ENCODE measurements around the gene DDC.
"Not testable (repeated sequence)": the region's sequence is repeated elsewhere in the genome, so short reads cannot be mapped to it uniquely, and the experiment has no call there.

The DDC gene

DNA sequence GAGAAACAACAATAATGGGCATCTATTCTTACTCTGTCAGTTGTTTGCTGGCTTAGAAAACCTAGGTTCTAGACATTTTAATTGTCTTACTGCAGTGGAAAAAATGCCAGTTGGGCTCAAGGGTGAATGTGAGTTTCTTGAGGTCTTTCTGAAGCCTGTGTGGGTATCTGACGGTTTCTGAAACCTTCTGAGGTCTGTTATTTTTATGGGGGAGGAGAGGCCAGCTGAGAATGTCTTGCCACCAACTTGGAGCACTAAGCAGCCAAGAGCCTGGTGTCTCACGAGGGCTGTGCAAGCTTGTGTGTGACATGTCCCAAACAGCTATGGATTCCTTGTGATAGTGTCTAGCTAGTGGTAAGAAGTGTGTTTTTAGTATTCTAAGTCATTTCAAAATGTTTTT, 24.2 kb upstream of the DDC start:
- DNase-seq, result no peak

DNA sequence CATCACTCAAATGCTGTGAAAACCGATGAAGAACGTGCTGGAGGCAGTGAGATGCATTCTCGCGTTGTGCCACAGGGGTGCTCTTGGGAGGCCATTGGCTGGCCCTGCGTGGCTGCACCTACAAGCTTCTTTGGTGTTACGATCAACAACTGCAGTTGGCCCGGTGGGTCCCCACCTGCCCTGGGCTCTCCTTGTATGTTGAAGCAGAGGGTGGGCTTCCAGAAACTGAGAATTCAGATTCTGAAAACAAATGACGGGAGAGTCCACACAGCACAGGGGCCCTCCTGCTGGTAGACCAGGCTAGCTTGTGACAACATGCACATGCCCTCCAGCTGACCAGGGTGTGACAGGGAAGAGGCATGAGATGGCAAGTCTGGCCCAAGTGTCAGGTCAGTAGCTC, 23.7 kb upstream of the DDC start:
- no peak for DNase-seq

DNA sequence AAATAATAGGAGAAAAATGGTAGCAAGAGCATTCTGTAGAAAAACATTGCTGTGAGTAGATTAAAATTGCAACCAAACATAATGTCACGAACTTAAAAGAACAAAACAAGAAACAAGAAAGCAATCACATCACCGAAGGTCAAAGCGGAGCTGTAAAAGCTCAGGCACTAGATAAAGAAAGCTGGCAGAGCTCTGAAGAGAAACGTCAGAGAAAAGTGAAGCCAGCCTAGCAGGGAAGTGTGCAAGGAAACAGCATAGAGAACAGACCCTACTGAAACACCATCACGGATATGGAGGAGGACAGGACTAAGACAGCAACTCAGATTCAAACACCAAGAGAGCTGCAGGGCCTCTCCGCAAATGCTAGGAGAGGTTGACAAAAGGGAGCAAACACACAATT, 22.5 kb upstream of the DDC start:
- no peak for DNase-seq

DNA sequence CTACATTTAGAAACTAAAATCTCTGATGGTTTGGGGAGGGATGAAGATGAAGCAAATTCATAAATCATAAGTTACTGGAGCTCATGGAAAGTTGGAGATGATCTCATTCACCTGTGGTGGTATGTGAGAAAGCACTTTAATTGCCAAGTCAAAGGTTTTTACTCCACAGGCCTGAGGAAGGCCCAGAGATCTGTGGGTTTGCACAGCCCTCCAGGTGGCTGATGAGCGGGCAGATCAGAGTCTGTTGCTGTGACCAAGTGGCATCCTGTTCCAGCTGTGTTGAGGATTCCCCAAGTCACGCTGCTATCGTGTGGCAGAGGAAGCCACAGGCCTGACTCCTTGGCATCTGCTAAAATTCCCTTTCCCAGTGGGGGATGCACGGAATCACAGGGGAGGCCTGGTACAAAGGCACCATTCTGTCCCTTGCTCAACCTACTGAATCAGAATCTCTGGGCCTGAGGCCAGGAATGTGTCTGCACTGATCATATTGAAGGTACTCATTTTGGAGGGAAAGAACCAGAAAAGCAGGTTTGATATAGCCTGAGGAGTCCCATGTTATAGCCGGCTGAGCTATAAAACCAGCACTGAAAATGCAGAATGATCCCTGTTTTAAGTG, 19.7 kb upstream of the DDC start:
- DNase-seq, result no peak

DNA sequence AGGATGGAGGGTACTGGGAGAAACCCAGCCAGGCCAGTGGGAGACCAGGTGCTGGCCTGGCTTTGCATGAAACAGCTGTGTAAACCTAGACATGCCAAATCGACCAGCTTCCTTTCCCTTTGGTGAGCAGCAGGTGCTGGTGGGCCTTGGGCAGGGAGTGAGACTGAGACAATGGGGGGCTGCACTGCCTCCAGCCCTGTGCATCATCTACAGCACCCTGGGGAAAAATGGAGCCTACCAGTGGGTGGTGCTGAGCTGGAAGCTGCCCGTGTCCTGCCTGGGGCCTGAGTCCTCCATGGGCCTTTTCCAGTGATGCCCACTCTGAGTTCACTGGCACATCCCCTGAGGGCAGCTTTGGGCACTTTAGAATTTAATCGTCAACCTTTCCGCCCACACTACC, 19.2 kb upstream of the DDC start:
- no peak for DNase-seq

DNA sequence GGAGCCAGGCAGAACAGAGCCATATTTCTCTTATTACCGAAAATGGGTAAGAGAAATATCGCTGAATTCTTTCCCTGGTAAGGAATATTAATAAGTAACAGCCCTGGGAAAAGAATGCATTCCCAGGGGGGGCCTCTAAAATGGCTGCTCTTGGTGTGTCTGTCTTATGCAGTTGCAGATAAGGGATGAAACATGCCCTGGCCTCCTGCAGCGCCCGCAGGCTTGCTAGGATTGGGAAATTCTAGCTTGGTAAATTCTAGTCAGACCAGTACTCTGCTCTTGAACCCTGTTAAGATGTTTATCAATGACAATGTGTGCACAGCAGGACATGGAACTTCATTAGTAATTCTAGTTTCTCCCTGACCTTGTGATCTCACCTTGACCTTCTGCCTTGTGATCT, 18.1 kb upstream of the DDC start:
- not testable (repeated sequence) for DNase-seq

DNA sequence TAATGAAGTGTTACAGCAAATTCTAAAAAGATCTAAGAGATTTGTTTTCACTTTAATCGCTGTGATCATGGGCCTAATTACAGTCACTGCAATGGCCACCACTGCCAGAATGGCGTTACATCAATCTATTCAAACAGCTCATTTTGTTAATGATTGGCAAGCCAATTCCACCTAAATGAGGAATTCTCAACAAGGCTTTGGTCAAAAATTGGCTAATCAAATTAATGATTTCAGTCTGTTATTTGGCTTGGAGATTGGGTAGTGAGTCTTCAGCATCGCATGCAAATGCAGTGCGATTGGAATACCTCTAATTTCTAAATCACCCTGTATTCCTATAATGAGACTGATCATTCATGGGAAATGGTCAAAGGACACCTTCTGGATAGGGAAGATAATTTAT, 17.1 kb upstream of the DDC start:
- DNase-seq, result not testable (repeated sequence)

DNA sequence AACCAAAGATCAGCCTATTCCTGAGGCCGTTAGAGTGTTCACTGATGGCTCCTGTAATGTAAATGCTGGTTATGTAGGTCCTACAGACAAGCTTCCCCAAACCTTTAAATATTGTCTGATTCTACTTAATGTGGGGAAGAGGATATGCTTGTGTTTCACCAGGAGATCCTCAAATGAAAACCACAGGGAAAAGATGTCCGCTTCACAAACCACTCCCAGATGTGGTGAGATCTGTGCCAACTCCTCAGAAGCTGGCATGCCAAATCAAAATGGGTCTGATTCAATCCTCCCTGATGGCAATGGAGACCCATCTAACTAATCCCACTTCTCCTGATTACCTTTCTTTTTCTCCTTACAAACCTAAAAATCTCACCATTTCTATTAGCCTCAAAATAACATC, 15.5 kb upstream of the DDC start:
- not testable (repeated sequence) for DNase-seq

DNA sequence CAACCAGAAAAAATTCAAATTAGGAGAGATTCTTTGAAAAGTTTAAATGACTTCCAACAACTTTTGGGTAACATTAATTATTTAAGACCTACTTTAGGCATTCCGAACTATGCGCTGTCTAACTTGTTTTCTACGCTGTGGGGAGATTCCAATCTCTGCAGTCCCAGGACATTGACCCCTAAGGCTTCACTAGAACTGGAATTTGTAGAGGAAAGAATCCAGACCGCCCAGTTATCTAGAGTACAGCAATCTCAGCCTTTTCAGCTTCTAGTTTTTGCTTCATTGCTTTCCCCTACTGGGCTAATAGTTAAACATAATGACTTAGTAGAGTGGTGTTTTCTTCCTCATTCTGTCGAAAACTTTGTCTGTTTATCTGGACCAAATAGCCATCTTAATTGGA, 14.9 kb upstream of the DDC start:
- DNase-seq, result no peak

DNA sequence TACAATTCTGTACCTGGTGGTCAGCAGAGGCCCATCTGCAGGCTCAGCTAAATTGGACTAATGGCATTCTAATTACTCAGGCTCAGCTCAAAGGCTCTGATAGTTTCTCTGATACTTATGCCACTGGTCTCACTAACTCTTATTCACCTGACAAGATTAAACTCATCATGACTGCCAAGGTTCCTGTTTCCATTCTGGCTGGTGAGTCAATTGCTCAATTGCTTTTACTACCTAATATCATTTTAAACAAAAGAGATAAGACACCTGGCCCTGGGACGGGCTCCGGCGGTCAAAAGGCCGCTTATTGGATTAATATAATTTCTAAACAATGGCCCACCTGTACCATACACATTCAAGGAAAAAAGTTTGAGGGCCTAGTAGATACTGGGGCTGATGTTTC, 12.9 kb upstream of the DDC start:
- not testable (repeated sequence) for DNase-seq

DNA sequence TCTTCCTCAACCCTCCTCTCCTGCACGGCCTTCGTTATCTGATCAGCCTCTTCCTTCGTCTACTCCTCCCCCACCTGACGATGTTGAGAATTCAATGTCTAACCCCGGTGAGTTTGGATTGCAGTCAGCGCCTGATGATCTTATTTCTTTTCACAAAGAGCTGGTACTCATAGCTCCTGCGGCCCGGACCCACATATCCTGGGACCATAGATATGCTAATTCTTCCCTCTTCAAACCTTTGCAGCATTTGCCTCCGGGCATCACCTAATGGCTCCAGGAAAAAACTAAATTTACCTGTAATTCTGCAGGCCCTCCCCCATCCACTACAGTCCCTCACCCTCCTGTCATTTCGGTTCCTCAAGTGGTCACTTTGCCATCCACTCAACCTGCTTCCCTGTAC, 12.4 kb upstream of the DDC start:
- DNase-seq, result no peak

DNA sequence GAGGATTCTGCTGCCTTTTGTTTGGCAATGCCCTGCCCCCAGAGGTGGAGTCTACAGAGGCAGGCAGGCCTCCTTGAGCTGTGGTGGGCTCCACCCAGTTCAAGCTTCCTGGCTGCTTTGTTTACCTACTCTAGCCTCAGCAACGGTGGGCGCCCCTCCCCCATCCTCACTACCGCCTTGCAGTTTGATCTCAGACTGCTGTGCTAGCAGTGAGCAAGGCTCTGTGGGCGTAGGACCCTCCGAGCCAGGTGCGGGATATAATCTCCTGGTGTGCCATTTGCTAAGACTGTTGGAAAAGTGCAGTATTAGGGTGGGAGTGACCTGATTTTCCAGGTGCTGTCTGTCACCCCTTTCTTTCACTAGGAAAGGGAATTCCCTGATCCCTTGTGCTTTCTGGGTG, 11.2 kb upstream of the DDC start:
- not testable (repeated sequence) for DNase-seq

DNA sequence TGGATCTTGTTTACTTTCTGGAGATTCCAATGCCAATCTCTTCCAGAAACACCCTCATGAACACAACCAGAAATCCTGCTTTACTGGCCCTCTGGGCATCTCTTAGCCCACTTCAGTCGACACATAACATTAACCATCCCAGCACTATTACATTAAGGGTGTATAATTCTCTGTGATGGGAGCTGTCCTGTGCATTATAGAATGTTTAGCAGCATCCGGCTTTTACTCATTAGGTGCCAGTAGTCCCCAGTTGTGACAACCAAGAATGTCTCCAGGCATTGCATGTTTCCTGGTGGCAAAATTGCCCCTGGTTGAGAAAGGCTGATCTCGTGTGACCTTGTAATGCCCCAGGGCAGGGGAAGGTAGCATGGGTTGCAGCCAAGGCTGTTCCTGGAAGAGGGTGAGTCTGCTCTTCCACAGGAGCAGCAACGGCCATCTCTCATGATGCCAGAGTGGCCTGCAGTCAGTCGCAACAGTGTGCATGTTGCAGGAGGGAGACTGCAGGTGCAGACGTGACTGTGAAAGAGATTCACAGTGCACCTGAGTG, 2.6 kb upstream of the DDC start:
- no peak for DNase-seq

DNA sequence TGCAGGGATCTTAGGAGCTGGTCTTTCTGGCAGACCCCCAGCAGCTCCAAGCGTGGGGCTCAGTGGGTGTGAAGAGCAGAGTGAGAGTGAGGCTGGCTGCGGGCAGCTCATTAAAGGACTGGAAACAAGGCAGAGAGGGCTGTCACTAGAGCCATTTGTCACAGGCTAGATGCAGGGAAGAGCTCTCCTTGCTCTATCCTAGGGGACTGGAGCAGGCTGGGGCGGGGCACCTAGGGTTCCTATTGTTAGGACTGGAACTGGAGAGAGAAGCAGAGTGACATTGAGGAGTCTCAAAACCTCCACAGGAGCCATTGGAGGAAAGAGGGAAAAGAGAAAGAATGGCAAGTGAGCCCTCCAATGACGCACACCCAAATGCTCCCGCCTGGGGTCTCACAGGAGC, 772 bp upstream of the DDC start:
- no peak for DNase-seq

DNA sequence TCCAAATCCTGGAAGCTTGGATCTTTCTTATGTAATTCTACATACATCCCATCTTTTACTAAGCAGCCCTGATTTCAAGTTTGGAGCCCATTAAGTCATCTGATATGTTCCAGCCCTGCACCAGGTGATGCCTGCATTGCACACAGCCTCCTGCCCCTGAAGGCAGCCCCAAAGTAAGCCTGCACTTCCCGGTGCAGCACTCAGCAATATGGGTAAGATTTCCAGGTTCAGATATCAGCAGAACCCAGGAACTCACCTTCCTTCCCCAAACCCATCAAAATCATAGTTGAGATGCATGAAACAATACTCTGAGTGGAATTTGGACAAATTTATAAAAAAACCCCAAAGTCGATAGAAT, 333 bp upstream of the DDC start:
- no peak for DNase-seq

DNA sequence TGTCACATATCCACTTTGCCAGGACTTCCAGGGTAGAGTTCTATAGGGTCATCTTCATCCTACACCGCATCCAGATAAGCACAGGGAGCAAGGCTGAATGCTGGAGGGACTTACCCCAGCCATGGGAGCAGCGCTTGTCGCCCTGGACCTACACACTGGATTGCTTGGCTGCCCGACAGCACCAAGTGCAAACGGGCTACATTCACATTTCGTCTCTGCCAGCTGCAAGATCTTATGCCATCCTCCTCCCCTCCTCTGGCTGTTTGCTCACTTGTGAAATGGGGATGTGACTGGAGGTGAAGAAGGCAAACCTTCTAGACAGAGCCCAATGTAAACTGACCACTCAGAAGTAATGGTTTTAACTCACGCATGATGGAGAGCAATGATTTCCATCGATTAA, 1.0 kb downstream of the DDC start:
- DNase-seq, result no peak

DNA sequence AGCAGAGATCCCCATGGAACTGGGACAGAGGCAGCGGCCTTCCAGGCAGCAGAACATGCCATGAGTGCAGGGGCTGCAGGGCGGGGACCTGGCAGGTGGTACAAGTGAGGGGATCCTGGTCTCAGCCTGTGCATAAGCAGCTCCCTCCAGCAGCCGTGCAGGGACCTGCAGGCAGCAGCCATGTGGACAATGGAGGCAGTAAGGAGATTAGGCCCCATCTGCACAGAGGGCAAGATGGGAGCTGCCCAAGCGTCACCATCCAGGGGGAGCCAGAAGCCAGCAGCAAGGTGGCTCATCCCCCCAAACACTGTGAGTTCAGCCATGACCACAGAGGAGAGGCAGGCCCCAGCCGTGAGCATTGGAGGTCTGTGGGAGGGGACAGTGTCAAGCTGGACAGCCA, 3.1 kb downstream of the DDC start:
- DNase-seq, result no peak

DNA sequence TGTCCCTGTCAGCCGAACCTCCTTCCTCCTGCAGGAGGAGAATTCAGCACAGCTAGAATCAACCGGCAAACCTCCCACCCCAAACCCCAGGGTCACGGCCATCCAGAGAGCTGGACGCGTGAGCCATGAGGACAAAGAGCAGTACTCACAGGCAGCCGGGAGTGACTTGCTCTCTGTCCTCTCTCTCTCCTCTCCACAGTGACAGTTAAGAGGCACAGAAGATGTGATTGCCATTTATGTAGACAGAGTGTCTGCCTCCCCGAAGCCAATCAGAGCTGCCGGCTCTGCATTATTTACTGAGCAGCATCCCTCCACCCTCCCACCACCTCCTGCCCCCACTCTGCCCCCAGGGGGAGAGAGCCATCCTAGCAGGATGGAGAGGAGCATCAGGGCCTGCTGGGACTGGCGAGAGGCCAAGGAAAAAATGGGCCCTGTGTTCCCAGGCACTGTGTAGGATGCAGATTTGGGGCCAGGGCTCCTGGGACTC, 4.3 kb downstream of the DDC start:
- no peak for DNase-seq

DNA sequence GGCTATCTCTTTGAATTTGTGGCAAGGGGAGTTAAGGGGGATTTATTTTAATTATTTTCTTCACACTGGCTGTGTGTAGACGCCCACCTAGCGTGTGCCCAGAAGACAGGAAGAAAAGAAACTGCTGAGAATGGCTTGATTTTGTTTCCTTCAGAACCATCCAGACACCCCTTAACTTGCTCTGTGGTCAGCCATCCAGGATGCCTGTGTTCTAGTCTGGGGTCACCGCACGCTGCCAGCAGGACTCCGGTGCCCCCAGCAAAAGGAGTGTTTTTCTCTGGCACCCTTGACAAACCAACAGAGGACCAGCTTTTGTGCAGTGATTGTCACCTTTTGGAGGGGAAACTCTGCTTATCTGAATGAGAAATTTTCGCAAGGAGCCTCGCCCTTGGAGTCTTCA, 5.3 kb downstream of the DDC start:
- no peak for DNase-seq

DNA sequence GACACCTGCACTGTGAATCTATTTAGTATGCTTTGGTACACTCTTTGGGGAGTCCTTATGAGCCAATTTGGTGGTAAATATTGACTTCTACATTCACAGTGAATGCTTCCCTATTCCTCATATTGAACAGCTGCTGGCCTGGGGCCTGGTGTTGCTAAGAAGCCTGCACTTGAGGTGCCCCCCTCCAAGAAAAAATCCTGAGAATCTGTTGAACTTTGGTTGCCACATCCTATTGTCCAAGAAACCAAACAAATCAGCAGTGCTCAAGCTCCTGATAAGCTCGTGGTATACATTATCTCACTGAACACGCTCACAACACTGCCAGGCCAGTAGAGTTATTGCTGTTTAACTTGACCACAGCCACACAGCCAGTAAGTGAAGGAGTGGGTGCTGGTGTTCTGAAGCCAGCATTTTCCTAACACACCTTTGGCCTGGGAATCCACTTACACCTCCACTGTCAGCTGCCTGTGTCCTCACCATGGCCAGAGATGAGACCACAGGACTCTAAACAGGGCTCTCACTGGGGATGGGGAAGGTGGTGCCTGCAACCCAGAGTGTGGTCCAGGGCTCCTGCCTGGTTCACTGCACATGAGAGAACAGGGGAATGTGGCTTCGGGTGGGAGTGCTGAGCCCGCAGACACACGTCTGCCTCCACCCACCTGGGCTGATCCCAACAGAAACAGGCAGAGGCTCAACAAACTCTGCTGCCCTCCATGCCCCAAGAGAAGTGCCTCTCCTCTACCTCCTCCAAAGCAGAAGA, 6.7 kb downstream of the DDC start:
- no peak for DNase-seq

DNA sequence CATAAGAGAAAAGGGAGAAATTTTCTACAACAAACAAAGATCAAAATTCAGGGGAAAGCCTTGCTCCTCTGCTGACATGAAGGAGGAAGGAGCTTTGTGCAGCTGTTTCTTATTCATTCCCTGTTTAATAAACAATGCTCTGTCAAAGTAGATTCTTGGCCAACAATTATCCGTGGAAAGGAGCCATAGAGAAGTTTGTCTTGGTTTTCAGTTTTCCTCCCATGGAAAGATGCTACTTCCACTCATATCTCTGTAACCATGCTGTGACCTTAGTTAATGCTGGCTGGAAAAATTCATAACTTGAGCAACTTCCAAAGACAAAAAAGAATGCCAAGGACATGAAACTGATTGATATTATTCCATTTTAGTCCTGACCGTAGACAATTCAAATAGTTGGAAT, 8.1 kb downstream of the DDC start:
- no peak for DNase-seq

DNA sequence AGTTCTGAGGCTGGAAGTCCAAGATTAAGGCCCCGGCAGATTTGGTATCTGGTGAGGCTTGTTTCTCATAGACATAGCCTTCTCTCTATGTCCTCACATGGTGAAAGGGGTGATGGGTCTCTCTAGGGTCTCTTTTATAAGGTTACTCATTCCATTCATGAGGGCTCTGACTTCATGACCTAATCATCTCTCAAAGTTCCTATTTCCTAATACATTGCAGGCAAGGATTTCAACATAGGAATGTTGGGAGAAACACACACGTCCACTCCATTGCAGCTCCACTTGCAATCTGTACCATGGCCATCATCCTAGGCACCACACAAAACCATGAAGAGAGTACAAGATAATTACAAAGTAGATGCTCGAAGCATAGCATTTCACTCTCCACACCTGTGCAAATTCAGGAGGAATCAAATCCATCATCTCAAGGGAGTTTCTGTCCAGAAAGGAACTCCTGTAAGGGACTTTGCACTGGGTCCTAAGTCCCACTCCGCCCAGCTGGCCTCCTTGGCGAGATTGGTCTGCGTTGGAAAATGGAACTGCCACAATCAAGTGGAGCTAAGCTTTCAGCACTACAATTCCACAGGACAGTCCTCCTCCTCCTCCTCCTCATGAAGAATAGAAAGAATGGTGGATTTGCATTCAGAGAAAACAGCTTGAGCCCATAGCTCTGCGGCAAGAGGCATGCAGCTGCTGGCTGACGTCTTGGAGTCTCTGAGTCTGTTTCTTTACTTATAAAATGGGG, 8.8 kb downstream of the DDC start:
- no peak for DNase-seq

DNA sequence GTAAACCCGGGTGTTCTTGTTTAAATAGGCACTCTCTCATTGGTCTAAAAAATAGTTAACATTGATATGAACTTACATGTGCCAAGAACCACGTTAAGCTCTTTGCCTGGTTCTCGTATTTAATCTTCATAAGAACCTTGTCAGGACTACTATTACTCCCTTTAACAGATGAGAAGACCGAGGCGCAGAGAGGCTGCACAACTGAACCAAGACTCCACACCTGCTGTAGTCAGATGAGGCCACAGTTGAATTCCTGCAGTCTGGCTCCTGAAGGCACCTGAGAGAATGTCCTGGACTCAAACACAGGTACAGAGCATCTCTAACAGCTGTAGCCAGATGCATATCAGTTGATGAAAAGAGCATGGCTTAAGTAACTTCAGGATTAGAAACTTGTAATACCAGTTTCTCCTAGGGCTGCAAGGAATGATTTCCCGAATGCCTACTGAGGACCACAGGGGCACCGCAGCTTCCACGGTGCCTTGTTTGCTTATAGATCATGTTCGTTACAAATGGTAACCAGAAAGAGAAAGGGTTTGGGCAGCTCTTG, 9.5 kb downstream of the DDC start:
- no peak for DNase-seq
